Activated CD8-positive, alpha-beta memory T cell treated with anti-CD3 and anti-CD28 coated beads, Interleukin-2, amount 10 ng/mL, durations not matched to agents 7 days and 5 days (primary cell): ENCODE measurements around the gene TBCD. TPM values are rescaled to one million over a fixed set of nuclear protein-coding genes. Genes with fewer than 3 reads are reported as not detected.
"Not testable (repeated sequence)": the region's sequence is repeated elsewhere in the genome, so short reads cannot be mapped to it uniquely, and the experiment has no call there.

Experiments
- ATAC-seq: fragments of 150-1000 bp; cut with Tn5 transposase; one replicate; pipeline ENCODE4 v1.10.0; 2021; ENCODE audit warnings: moderate library complexity
- CTCF ChIA-PET: fragments of 350-600 bp; sonication (Branson Sonifier 250); formaldehyde crosslinking; loops from one replicate; lab custom pipeline; 2021; ENCODE audit warnings: antibody characterized with exemption; lab: Charles Lee
- DNase-seq: peaks from one replicate; pipeline ENCODE4 v3.0.0-alpha.2; 2020
- H3K27ac Mint-ChIP-seq: one replicate; pipeline ENCODE4 v1.8.0; 2021; ENCODE audit warnings: mild to moderate bottlenecking, mixed read lengths
- H3K27me3 Mint-ChIP-seq: one replicate; pipeline ENCODE4 v1.8.0; 2021; ENCODE audit warnings: mixed read lengths
- H3K36me3 Mint-ChIP-seq: one replicate; pipeline ENCODE4 v1.8.0; 2021; ENCODE audit warnings: mild to moderate bottlenecking, mixed read lengths
- H3K4me1 Mint-ChIP-seq: one replicate; pipeline ENCODE4 v1.8.0; 2021; ENCODE audit warnings: mixed read lengths
- H3K4me3 Mint-ChIP-seq: one replicate; pipeline ENCODE4 v1.8.0; 2021; ENCODE audit warnings: mild to moderate bottlenecking, moderate library complexity, mixed read lengths
- H3K9me3 Mint-ChIP-seq: one replicate; pipeline ENCODE4 v1.8.0; 2022; ENCODE audit warnings: low read depth, mixed read lengths
- total RNA-seq, 2 experiments: library from RNA; stranded (reverse); gene quantifications; one replicate each; pipeline ENCODE4 v1.2.3, GENCODE V29; 2021

Gene TBCD
- total RNA-seq, 2 experiments from 2014 or later = 105 to 157 TPM

GRCh38 chr17:82961366-82962162 lies 209.7 kb downstream of the TBCD start:
- no peak for ATAC-seq
- Mint-ChIP-seq H3K27me3 (no peaks in the 10 kb centered on the region), H3K9me3 (no peaks in the 10 kb centered on the region), H3K4me1 (peaks cover 5% of the 10 kb centered on the region), H3K4me3 (no peak overlapping the region), H3K36me3 (peaks cover 19% of the 10 kb centered on the region), H3K27ac (no peak overlapping the region)
- no peak for DNase-seq
- CTCF ChIA-PET = no interaction called here

- DNase-seq (no peak), ATAC-seq (no peak)
- Mint-ChIP-seq H3K4me1 (peaks cover 5% of the 10 kb centered on the region), H3K9me3 (no peaks in the 10 kb centered on the region), H3K36me3 (peaks cover 18% of the 10 kb centered on the region), H3K4me3 (no peak overlapping the region), H3K27me3 (no peaks in the 10 kb centered on the region), H3K27ac (no peak overlapping the region)
- CTCF ChIA-PET = interaction anchor here (0.6 kb wide), 1 partner anchor 87 kb away, joined by 3 read pairs; no protein-coding TSS in a partner anchor
Measured at GRCh38 chr17:82962163-82962720, 210.4 kb downstream of the TBCD start.

GRCh38 chr17:82963104-82963950 lies 211.5 kb downstream of the TBCD start:
- Mint-ChIP-seq H3K4me3 (no peak overlapping the region), H3K27ac (no peak overlapping the region), H3K36me3 (peaks cover 15% of the 10 kb centered on the region), H3K9me3 (no peaks in the 10 kb centered on the region), H3K27me3 (no peaks in the 10 kb centered on the region), H3K4me1 (peaks cover 5% of the 10 kb centered on the region)
- ATAC-seq = peak; percentile 45
- DNase-seq = no peak
- CTCF ChIA-PET = interaction anchor here (0.6 to 0.8 kb wide), 3 partner anchors 55 to 123 kb away, joined by 3 to 4 read pairs (median 3); no protein-coding TSS in a partner anchor

- CTCF ChIA-PET, H3K27ac Mint-ChIP-seq, DNase-seq, H3K36me3 Mint-ChIP-seq, H3K9me3 Mint-ChIP-seq, H3K4me1 Mint-ChIP-seq, H3K27me3 Mint-ChIP-seq, H3K4me3 Mint-ChIP-seq, ATAC-seq: not testable (repeated sequence)
Measured at GRCh38 chr17:82964451-82964850, 212.6 kb downstream of the TBCD start.

- CTCF ChIA-PET = no interaction called here
Measured at GRCh38 chr17:82964851-82965341, 213.0 kb downstream of the TBCD start.

GRCh38 chr17:82965371-82965770 lies 213.5 kb downstream of the TBCD start:
- peaks cover 3% of the 10 kb centered on the region for H3K36me3 Mint-ChIP-seq
- no peak for ATAC-seq
- DNase-seq = no peak
- CTCF ChIA-PET = no interaction called here
- no peak overlapping the region for H3K27ac Mint-ChIP-seq
- H3K9me3 Mint-ChIP-seq = no peaks in the 10 kb centered on the region
- H3K4me1 Mint-ChIP-seq = peaks cover 5% of the 10 kb centered on the region
- H3K4me3 Mint-ChIP-seq = no peak overlapping the region
- no peaks in the 10 kb centered on the region for H3K27me3 Mint-ChIP-seq

More at GRCh38 chr17:82964851-82965341, 213.0 kb downstream of the TBCD start:
- Mint-ChIP-seq H3K36me3 (peaks cover 3% of the 10 kb centered on the region), H3K9me3 (no peaks in the 10 kb centered on the region), H3K27me3 (no peaks in the 10 kb centered on the region), H3K27ac (no peak overlapping the region), H3K4me3 (no peak overlapping the region), H3K4me1 (peaks cover 5% of the 10 kb centered on the region)
- no peak for DNase-seq
- no peak for ATAC-seq

- ATAC-seq = no peak
- Mint-ChIP-seq H3K27me3 (no peaks in the 10 kb centered on the region), H3K9me3 (peaks cover 3% of the 10 kb centered on the region), H3K27ac (no peak overlapping the region), H3K4me3 (no peak overlapping the region), H3K4me1 (peaks cover 5% of the 10 kb centered on the region), H3K36me3 (peaks cover 3% of the 10 kb centered on the region)
- CTCF ChIA-PET = interaction anchor here (1.2 kb wide), 1 partner anchor 186 kb away, joined by 3 read pairs; no protein-coding TSS in a partner anchor
- DNase-seq = no peak
Measured at GRCh38 chr17:82966415-82966814, 214.6 kb downstream of the TBCD start.

GRCh38 chr17:82967268-82968032 lies 215.6 kb downstream of the TBCD start:
- Mint-ChIP-seq H3K4me1 (peaks cover 5% of the 10 kb centered on the region), H3K27me3 (no peaks in the 10 kb centered on the region), H3K9me3 (peaks cover 3% of the 10 kb centered on the region), H3K27ac (no peak overlapping the region), H3K4me3 (no peak overlapping the region), H3K36me3 (peaks cover 1% of the 10 kb centered on the region)
- CTCF ChIA-PET = no interaction called here
- no peak for ATAC-seq
- DNase-seq = no peak

GRCh38 chr17:82968033-82968841 lies 216.4 kb downstream of the TBCD start:
- H3K9me3 Mint-ChIP-seq, CTCF ChIA-PET, H3K4me3 Mint-ChIP-seq, H3K27ac Mint-ChIP-seq, H3K27me3 Mint-ChIP-seq, ATAC-seq, H3K36me3 Mint-ChIP-seq, DNase-seq, H3K4me1 Mint-ChIP-seq: not testable (repeated sequence)

GRCh38 chr17:82970067-82970466 lies 218.2 kb downstream of the TBCD start:
- Mint-ChIP-seq H3K4me3 (no peak overlapping the region), H3K9me3 (peaks cover 3% of the 10 kb centered on the region), H3K27me3 (no peaks in the 10 kb centered on the region), H3K27ac (no peak overlapping the region), H3K4me1 (no peaks in the 10 kb centered on the region), H3K36me3 (peaks cover 1% of the 10 kb centered on the region)
- ATAC-seq (no peak), DNase-seq (no peak)
- CTCF ChIA-PET = no interaction called here

- Mint-ChIP-seq H3K36me3 (peaks cover 1% of the 10 kb centered on the region), H3K27me3 (no peaks in the 10 kb centered on the region), H3K27ac (no peak overlapping the region), H3K9me3 (peaks cover 3% of the 10 kb centered on the region), H3K4me1 (no peaks in the 10 kb centered on the region), H3K4me3 (no peak overlapping the region)
- DNase-seq = no peak
- ATAC-seq = no peak
- CTCF ChIA-PET = no interaction called here
Measured at GRCh38 chr17:82970818-82971590, 219.1 kb downstream of the TBCD start.
